GM12872 (cell line): ENCODE results near the gene LRBA.

Experiments
- TF ChIP-seq, protein P1 (sequence below): IDR thresholded peaks from 3 replicates; pipeline ENCODE4 v1.5.1; 2011; ENCODE audit warnings: low read depth, mild to moderate bottlenecking, low read length, moderate library complexity; ENCODE audit not compliant: insufficient read depth

LRBA gene

DNA sequence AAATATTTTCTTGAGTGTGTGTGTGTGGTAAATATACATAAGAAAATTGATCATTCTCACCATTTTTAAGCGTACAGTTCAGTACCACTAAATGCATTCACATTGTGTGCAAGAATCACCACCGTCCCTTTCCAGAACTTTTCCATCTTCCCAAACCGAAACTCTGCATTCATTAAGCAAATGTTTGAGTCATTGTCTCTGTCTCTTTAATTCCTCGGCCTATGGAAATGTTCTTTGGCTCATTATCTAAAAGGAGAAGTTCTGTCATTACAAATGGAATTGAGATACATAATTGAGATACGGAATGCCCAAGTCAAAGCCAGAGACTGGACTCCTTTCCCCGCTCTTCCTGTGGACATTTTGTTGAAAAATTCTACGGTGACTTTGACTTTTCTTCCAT lies 767.9 kb downstream of the LRBA start:
- TF ChIP-seq, protein P1, sequence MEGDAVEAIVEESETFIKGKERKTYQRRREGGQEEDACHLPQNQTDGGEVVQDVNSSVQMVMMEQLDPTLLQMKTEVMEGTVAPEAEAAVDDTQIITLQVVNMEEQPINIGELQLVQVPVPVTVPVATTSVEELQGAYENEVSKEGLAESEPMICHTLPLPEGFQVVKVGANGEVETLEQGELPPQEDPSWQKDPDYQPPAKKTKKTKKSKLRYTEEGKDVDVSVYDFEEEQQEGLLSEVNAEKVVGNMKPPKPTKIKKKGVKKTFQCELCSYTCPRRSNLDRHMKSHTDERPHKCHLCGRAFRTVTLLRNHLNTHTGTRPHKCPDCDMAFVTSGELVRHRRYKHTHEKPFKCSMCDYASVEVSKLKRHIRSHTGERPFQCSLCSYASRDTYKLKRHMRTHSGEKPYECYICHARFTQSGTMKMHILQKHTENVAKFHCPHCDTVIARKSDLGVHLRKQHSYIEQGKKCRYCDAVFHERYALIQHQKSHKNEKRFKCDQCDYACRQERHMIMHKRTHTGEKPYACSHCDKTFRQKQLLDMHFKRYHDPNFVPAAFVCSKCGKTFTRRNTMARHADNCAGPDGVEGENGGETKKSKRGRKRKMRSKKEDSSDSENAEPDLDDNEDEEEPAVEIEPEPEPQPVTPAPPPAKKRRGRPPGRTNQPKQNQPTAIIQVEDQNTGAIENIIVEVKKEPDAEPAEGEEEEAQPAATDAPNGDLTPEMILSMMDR: no peak

DNA sequence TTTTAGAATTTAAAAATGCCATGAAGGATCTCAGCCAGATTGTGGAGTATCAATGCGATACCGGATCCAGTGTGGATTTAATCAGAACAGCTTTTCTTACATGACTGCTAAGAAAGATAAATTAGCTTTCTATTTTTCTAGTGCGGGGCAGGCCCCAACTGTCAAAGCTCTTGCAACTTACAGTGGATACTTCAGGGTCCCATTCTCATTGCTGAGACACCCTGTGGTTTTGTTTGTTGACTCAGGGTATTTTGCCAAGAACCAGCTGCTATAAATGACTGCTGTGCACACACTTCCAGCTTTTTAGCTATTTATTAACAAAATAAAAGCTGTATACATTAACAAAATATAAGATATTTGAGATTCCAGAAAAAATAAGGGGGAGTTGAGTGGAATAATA lies 770.5 kb downstream of the LRBA start:
- TF ChIP-seq, protein P1: no peak

DNA sequence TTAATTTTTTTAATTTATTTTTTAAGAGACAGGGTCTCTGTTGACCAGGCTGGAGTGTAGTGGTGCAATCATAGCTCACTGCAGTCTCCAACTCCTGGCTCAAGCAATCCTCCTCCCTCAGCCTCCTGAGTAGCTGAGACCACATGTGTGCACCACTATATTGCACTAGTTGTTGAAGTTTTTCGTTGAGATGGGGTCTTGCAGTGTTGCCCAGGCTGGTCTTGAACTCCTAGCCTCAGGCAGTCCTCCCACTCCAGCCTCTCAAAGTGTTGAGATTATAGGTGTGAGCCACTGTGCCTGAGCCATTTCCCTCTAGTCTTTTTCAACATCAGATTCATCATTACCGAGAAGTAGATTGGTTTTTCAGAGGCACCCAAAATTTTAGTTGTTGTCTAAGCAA lies 771.2 kb downstream of the LRBA start:
- TF ChIP-seq, protein P1: no peak

DNA sequence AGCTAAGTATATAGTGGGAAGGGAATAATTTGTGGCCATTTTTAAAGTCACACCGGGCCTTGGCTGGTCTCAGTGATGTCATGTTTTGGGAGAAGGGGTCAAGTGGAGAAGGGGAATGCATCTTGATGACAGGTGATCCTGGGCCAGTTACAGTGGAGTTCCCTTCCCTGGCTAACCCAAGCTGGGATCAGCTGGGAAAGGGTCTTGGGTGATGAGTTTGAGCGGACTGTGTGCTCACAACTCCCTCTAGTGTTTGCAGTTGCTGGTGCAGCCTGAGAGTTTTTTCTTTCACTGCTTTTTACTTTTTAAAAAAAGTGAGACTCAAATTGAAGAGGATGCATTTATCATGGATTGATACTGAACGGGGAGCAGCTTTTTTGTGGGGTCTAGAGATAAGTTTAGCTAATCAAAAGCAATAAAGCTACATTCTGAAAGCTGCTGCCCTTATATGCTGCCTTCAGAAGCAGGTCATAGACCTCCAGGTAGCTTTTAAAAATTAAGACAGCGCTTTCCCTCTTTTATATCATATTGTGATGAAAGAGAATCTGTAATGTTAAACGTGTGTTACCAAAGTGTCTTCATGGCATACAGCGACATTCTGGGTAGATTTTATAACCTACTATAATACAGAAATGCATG lies 772.1 kb downstream of the LRBA start:
- TF ChIP-seq, protein P1: peak; percentile 92

DNA sequence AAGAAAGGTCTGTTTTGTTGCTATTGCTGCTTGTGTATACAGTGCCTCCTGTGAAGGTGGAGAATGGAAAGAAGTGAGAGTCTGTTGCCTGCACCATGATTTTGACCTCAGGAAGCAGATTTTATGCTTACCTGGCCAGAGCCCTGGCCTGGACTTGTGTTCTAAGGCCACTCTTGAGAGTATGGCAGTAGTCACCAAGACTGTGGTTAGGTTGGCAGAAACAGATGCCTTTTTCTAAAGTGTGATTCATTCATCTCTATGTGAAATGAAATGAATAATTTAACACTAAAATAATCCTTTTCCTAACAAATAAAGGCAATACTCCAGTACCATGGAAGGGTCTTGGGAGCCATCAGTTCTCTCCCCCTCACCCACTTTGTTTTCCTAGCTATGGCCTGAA lies 775.1 kb downstream of the LRBA start:
- TF ChIP-seq, protein P1: no peak

DNA sequence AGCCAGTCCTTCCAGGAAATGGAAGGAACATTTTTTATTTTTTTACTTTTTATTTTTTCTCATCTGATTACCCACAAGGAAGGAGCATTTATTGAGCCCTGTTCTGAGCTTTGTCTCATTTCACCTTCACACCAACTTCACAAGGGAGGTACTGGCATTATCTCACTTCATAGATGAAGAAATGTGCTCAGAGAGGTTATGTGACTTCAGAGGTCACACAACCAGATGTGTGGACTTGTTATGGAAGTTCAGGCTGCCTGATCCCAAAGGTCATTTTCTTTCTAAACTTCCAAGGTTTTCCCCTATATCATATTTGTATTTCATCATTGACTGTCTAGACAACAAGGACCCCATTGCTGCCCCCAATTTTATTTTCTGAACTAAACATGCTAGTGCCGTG lies 776.5 kb downstream of the LRBA start:
- TF ChIP-seq, protein P1: no peak

DNA sequence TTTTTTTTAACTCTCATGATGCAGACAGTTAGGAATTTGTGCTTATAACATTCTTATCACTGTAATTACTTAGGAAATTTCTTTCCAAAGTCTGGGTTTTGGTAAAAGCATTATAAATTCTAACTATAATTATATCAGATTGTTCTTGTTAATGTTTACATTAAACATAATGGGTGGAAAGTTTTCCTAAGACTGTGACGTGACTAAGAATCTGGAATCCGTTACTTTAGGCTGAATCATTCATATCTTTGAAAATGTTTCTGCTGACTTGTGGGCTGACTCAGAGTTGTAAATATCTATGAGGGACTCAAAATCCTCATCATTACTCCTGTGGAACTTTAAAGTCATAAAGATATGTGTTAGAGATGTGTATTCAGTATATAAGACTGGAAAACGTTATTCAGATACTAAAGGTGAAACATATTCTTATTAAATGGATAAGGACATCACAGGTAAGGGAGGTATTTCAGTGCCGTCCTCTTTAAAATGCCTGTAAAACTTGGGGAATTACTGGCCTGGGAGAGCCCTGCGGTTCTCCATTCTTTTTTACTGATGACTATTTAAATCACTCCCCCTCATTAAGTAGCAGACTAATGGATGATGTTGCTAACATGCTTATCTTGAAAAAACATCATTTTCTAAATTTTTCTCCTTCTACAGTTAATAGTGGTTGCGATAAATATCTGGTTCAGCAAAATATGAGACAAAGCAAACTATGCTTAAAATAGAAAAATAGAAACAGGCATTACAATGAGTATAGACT lies 777.8 kb downstream of the LRBA start:
- TF ChIP-seq, protein P1: no peak
